ENCODE results near the gene ACAT2.
"Not testable (repeated sequence)": the region's sequence is repeated elsewhere in the genome, so short reads cannot be mapped to it uniquely, and the experiment has no call there.

GRCh38 chr6:159712389-159712788, 49.5 kb upstream of the ACAT2 start:
- TF ChIP-seq, protein P1, sequence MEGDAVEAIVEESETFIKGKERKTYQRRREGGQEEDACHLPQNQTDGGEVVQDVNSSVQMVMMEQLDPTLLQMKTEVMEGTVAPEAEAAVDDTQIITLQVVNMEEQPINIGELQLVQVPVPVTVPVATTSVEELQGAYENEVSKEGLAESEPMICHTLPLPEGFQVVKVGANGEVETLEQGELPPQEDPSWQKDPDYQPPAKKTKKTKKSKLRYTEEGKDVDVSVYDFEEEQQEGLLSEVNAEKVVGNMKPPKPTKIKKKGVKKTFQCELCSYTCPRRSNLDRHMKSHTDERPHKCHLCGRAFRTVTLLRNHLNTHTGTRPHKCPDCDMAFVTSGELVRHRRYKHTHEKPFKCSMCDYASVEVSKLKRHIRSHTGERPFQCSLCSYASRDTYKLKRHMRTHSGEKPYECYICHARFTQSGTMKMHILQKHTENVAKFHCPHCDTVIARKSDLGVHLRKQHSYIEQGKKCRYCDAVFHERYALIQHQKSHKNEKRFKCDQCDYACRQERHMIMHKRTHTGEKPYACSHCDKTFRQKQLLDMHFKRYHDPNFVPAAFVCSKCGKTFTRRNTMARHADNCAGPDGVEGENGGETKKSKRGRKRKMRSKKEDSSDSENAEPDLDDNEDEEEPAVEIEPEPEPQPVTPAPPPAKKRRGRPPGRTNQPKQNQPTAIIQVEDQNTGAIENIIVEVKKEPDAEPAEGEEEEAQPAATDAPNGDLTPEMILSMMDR (IDR thresholded peaks at IDR 0.05), result not testable (repeated sequence)
- TF ChIP-seq POLR2A (IDR thresholded peaks at IDR 0.05), result not testable (repeated sequence)
